NCI-H524 (cell line): ENCODE data around the gene MUC20.
"Not testable (repeated sequence)": the region's sequence is repeated elsewhere in the genome, so short reads cannot be mapped to it uniquely, and the experiment has no call there.

Source experiments
- DNase-seq, 2 experiments: peaks; one replicate each; lab custom pipeline; 2025; lab: John Stamatoyannopoulos, UW

Gene MUC20

DNA sequence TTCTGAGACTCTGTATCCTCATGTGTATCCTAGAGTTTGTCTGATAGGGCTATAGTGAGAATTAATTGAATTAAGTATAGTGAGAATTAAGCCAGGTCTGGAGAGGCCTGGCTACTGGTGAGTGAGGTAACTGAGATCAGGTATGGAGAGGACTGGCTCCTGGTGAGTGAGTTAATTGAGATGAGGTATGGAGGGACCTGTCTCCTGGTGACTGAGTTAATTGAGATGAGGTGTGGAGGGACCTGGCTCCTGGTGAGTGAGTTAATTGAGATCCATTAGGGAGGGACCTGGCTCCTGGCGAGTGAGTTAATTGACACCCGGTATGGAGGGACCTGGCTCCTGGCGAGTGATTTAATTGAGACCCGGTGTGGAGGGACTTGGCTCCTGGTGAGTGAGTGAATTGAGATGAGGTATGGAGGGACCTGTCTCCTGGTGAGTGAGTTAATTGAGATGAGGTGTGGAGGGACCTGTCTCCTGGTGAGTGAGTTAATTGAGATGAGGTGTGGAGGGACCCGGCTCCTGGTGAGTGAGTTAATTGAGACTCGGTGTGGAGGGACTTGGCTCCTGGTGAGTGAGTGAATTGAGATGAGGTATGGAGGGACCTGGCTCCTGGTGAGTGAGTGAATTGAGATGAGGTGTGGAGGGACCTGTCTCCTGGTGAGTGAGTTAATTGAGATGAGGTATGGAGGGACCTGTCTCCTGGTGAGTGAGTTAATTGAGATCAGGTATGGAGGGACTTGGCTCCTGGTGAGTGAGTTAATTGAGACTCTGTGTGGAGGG, 10.5 kb upstream of the MUC20 start:
- DNase-seq, result not testable (repeated sequence)

- DNase-seq, result not testable (repeated sequence)
Measured at GRCh38 chr3:195711091-195711812, 9.5 kb upstream of the MUC20 start.

DNA sequence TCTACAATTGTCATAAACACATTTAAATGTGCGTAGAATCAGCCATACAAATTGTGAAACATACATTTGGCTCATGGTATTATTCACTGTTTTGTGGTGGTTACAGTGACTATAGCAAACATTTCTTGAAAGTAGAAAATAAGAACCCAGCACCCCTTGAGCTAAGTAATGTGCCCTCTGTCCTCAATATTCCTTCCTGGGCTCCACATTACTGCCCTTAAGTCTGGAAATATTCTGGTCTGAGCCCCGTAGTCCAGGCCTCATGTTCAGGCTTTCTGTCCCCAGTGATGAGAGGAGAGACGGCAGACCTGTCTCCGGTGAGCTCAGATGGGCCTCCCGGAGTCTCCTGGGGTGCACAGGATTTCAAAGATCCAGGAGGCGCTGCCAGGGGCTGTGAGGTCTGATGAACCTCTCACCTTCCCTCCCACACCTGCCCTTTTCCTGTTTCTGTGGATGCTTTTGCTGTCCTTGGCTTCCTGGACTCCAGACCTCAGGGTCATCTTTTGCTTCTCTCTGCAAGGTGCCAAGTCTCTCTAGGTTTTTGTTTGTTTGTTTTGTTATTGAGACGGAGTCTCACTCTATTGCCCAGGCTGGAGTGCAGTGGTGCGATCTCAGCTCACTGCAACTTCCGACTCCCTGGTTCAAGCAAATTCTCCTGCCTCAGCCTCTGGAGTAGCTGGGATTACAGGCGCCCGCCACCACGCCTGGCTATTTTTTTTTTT, 8.8 kb upstream of the MUC20 start:
- no peak for DNase-seq

GRCh38 chr3:195712535-195712910, 8.3 kb upstream of the MUC20 start:
- not testable (repeated sequence) for DNase-seq

DNA sequence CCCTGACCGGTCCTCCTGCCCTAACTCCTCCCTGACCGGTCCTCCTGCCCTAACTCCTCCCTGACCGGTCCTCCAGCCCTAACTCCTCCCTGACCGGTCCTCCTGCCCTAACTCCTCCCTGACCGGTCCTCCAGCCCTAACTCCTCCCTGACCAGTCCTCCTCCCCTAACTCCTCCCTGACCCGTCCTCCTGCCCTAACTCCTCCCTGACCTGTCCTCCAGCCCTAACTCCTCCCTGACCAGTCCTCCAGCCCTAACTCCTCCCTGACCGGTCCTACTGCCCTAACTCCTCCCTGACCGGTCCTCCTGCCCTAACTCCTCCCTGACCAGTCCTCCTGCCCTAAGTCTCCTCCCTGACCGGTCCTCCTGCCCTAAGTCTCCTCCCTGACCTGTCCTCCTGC, 7.6 kb upstream of the MUC20 start:
- DNase-seq, result not testable (repeated sequence)

DNA sequence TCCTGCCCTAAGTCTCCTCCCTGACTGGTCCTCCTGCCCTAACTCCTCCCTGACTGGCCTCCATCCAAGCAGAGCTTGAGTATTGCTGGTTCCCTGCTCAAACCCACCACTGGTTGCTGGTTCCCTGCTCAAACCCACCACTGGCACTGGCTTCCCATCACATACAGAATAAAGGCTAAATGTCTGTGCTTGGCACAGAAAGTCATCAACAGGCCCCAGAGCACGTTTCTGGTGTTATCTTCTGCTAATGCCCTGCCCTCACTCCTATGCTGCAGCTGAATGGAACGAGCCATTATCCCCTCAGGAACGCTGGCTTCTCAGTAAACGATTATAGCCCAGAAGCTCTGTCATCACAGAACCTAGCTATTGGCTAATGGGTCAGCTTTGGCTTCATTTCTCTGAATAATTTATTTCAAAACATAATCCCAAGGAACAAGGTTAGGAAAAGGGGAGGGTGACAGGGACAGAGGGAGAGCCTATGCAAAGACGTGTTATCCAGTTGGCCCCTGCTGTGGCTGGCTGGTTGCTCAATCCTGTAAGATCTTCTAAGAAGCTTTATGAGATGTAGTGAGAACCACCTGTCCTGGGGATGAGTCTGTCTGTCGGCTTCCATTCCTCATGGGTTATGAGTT, 6.3 kb upstream of the MUC20 start:
- no peak for DNase-seq

DNA sequence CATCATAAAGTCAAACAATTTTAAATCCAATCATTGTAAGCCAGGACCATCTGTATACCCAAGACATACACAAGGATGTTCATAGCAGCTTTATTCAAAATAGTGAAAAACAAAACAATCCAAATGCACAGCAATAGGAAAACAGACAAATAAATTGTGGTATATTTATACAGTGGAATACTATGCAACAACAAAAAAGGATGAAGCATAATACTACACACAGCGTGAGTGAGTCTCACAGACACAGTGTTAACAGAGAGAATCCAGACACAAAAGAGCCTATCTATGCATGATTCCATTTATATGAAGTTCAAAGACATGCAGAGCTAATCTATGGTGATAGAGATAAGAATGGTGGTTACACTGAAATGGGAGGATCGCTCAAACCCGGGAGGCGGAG, 5.6 kb upstream of the MUC20 start:
- DNase-seq, result no peak

- no peak for DNase-seq
Measured at GRCh38 chr3:195715583-195716266, 5.1 kb upstream of the MUC20 start.

DNA sequence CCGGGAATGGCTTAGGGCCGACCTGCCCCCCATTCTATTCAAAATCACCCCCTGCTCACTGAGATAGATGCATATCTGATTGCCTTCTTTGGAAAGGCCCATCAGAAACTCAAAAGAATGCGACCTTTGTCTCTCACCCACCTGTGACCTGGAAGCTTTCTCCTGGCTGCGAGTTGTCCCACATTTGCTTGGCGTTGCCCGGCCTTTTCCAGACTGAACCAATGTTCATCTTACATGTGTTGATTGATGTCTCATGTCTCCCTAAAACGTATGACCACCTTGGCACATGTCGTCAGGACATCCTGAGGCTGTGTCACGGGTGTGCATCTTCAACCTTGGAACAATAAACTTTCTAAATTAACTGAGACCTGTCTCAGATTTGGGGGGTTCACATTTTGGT, 3.4 kb upstream of the MUC20 start:
- DNase-seq, result no peak

DNA sequence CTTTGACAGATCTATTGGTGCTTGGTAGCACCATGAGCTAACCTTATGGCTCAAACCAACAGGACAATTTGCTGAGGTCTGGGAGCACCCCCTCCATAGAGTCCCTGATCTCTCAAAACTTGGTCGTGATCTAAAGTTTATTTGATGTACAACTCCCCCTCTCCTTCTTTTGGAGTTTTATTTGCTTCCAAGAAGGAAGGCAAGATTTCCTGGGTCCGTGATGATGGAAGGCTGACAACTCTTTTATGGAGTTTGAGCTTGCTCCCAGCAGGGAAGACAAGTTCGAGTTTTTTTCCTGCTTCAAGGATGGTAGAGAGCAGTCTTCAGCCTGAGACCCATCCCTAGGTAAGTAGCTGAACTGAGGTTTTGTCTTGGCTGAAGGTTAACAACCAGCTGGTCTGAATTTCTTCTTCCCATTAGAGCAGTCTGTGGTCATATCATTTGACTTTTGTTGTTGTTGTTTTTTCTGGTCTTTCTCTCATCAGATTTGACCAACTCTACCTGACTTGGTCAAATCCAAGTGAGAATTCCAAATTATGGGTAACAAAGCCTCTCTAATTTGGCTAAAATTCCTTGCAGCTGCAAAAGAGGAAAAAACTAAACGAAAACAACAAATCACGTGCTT, 2.8 kb upstream of the MUC20 start:
- no peak for DNase-seq

DNA sequence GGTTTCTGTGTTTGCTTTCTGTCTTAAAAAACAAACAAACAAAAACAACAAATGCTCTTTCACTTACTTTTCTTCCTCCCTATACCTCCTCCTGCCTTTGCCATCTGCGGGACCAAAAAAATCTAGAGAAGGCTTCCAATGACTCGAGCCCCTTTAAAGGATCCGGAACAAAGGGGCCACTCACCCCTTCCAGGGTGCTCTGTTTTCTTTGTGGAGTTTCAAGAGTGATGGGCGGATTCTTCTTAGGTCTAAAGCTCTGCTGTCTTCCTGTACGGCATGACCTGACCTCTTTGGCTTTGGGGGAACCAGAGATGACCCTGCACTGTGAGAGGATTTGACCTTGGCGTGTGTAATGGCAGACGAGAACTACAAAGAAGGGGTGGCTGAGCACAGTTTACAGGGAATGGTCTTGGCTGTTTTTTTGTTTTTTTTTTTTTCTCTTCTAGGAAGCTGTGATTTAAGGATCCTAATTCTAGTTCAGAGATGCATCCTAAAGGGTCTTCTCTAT, 2.2 kb upstream of the MUC20 start:
- DNase-seq, result no peak

- DNase-seq, result not testable (repeated sequence)
Measured at GRCh38 chr3:195719514-195720254, 1.1 kb upstream of the MUC20 start.

DNA sequence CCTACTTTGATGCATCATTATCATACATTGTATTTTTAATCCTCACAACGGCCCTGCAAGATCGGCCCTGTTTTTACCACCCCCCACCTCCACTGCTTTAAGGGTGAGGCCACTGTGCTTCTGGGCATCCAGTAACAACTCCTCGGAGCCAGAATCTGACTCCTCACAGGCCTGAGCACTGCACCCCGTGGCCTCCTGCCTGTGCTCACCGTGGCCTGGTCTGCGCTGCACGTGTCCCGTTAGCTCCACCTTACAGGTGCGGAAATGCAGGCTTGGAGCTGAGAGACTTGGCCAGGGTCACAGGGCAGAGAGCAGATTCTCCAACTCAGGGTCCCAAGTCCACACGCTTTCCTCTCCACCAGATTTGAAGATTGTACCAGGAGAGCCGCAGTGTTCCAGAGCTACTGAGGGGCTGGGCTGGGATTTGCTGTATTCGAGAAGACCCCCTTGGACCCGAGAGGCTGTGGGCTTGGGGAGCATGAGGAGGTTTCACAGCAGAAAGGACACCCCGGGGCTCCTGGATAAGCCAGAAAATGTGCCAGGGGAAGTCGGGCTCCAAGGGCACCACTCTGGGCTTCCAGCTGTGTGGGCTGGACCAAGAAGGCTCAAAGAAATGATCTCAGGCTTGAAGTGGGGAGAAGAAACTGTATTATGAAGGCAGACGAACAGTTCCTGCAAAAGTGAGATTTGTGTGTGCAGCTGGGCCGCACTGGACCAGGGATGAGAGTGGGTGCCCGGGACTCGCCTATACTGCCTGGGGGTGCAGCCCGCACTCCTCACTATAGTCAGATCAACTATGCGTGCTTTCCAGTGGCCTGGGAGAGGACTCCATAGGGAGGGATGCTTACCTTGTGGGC, 1.6 kb downstream of the MUC20 start:
- not testable (repeated sequence) for DNase-seq

DNA sequence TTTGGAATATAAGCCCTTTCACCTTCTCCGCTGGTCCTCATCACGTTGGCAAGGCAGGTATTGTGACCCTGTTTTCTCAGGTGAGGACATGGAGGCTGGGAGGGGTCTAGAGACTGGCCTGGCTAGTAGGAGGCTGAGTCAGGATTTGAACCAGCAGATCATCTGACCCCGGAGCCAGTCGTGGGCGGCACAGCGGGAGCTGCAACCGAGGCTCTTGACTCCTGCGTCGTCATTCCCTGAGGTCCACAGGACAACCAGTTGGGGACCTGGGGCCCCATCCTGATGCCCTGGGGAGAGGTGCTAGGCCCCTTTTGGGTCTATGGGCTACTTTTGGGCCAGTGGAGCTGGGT, 2.2 kb downstream of the MUC20 start:
- not testable (repeated sequence) for DNase-seq

DNA sequence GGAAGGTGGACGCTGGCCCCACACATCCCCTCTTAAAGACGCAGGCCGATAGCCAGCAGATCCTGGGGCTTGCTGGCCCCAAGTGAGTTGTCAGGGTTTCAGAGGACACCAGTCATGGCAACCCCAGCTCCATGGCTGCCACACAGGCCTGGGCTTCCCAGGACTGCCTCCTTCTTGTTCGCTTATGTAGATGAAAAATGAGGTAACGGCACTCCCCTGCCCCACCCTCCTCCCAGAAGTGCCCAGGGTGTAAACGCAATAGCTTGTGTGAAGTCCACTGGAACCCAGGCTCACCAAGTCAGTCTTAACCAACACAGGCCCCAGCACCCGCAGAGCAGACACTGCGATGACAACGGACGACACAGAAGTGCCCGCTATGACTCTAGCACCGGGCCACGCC, 3.6 kb downstream of the MUC20 start:
- DNase-seq, result not testable (repeated sequence)

DNA sequence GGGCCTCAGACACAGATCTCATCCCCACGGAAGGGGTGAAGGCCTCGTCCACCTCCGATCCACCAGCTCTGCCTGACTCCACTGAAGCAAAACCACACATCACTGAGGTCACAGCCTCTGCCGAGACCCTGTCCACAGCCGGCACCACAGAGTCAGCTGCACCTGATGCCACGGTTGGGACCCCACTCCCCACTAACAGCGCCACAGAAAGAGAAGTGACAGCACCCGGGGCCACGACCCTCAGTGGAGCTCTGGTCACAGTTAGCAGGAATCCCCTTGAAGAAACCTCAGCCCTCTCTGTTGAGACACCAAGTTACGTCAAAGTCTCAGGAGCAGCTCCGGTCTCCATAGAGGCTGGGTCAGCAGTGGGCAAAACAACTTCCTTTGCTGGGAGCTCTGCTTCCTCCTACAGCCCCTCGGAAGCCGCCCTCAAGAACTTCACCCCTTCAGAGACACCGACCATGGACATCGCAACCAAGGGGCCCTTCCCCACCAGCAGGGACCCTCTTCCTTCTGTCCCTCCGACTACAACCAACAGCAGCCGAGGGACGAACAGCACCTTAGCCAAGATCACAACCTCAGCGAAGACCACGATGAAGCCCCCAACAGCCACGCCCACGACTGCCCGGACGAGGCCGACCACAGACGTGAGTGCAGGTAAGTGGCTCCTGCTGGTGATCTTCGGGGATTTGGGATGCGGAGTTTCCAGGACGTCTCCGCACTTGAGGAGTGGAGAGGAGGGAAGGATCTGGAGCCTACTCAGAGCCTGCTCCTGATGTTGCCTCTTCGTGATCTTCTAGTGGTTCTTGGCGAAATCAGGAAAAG, 5.3 kb downstream of the MUC20 start:
- DNase-seq, result not testable (repeated sequence)

- no peak for DNase-seq
Measured at GRCh38 chr3:195727606-195728195, 6.9 kb downstream of the MUC20 start.

DNA sequence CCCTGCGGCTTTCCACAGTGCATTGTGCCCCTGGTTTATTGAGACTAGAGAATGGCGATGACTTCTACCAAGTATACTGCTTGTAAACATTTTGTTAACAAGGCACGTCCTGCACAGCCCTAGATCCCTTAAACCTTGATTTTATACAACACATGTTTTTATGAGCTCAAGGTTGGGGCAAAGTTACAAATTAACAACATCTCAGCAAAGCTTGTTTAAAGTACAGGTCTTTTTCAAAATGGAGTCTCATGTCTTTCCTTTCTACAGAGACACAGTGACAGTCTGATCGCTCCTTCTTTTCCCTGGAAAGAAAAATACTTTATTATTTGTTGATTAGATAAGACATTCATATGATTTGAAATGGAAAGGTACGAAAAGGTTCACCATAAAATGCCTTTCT, 8.0 kb downstream of the MUC20 start:
- not testable (repeated sequence) for DNase-seq
